RPMI8226 (cell line): ENCODE data around the gene CEP131.
"Not testable (repeated sequence)": the region's sequence is repeated elsewhere in the genome, so short reads cannot be mapped to it uniquely, and the experiment has no call there.

ENCODE experiments used
- DNase-seq: peaks from one replicate; pipeline ENCODE4 v3.0.0-alpha.2; 2015

The CEP131 gene

DNA sequence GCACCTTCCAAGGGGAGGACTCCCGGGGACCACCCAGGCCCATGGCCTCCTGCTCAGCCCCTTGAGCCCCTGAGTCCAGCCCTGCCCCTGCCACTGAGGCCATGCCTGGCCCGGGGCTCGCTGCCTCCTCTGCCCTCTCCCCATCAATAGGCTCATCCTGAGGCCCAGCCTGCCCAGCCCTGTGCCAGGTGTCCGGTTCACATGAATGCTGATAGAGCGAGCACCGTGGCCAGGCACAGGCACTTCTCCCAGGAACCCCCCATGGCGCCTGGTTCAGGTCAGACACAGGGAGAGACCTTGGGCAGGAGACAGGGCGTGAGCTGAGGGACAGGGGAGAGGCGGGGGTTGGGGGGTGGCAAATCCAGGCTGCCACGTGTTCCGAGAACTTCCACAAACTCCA is 60.3 kb downstream of the CEP131 start:
- DNase-seq = no peak

DNA sequence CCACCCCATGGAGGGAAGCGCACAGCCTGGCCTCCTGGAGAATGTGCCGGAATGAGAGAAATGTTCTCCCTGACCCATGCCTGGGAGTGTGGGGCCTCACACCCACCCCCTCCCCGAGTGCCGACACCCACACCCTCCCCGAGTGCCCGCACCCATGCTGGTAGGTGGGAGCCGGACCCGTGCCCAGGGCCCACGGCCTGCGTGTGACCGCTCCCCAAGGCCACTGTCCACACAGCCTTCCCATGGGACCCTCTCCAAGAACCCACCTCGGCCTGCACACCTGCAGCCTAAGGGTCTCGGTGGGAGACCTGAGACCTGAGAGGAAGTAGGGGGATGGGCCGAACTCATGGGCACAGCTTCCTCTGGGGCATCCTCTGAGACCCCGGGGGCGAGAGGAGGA is 60.8 kb downstream of the CEP131 start:
- no peak for DNase-seq

DNA sequence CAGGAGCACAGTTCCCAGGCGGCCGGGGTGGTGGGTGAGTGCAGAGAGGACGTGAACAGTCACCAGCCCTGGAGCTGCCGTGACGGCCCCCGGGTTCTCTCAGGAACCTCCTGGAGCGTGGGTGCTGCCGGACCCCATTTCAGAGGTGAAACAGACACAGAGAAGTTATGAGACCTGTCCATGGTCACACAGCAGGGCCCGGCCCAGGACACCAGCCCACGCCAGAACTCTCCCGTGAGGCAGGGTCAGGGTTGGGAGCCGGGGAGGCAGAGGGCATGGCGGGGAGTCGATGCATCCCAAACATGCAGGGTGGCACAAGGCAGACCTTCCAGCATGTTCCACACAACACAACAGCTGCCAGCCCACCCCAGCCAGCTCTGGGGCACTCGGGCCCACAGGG is 61.2 kb downstream of the CEP131 start:
- DNase-seq = no peak

DNA sequence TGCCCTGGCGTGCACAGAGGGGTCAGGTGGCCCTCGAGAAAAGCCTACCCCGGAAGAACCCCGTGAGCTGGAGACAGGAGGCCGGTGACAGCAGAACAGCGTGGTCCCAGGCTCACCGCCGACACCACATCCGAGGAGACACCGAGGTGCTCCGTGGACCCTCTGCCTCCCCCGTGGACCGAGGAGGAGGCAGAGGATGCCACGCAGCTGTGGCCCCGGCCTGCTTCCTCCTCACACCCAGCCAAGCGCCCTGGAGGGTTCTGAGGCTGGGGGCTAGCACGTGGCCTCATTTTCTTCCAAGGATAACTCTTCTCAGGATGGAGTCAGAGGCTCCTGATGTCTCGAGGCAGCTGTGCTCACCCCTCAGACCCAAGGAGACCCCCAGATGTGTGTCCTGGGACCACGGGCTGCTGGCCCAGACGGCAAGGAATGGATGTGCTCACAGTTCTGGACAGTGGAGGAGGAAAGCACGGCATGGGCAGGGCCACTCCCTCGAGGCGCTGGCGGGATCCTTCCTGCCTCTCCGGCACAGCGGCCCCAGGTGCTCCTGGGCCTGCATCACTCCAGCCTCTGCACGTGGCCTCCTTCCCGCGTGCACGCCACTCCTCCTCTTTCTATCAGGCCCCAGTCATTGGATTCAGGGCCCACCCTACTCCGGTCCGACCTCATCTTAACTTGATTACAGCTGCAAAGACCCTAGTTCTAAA is 61.9 kb downstream of the CEP131 start:
- DNase-seq = no peak

- DNase-seq = no peak
Observed at GRCh38 chr17:81160306-81160705, 62.5 kb downstream of the CEP131 start.

DNA sequence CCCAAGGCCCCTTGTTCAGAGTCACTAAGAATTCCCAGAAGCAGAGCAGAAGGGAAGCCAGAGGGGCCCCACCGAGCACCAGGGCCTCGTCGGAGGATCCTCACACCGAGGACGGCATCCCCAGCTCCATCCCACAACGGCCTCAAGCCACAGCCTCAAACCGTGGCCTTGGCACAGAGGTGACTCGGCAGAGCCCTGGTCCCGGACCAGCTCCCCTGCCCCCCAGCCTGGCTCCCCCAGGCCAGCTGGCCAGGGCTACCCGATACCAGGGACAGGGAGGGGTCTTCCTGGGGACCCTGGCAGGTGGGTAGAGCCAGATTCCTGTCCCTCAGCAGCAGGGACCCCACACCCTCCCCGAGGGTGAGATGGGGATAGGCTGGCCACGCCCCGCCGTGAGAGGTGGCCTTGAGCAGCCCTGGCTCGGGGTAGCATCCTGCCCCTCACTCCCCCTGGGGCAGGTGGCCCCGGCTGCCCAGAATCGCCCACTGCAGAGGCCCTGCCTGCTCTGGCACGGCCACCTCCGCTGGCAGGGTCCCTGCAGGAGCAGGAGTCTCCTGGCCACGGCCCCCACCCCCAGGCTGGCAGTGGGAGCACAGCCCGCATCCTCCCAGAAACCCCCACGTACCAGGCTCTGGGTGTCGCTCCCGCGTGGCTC is 63.0 kb downstream of the CEP131 start:
- no peak for DNase-seq

DNA sequence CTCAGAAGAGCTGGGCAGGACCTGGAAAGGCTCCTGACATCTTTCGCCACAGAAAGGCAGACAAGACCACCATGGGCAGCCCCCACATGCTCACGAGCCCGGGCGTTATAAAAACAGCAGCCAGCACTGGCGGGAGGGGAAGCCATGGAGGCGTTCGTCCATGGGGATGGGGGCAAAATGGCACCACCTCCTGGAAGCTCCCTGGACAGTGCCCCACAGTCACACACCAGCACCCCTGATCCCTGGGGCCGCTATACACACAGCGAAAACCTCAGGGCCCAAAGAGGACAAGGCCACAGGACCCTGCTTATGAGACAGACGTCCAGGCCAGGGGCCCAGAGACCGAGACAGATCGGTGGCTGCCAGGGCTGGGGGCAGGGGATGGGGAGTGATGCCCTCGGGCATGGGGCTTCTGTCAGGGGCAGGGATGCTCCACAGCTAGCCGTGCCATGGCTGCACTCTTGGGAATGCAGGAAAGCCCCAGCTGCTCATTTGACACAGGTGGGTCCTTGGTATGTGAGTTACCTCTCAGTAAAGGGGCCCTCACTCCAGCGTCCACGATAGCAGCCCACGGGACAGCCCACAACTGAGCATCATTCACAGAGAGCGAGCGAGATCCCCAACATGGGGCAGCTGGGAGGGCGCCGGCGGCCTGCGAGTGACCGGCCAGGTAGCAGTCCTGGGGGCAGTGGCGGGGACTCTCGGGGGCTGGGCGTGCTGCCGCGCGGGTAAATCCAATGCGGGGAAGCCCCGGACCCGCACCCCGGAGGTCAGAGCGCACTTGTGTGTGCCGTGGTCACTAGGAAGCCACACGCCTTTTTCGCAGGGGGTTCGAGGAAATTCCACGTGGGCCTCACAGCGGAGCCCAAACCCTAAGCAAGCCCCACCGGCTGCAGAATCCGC is 63.8 kb downstream of the CEP131 start:
- DNase-seq = no peak

DNA sequence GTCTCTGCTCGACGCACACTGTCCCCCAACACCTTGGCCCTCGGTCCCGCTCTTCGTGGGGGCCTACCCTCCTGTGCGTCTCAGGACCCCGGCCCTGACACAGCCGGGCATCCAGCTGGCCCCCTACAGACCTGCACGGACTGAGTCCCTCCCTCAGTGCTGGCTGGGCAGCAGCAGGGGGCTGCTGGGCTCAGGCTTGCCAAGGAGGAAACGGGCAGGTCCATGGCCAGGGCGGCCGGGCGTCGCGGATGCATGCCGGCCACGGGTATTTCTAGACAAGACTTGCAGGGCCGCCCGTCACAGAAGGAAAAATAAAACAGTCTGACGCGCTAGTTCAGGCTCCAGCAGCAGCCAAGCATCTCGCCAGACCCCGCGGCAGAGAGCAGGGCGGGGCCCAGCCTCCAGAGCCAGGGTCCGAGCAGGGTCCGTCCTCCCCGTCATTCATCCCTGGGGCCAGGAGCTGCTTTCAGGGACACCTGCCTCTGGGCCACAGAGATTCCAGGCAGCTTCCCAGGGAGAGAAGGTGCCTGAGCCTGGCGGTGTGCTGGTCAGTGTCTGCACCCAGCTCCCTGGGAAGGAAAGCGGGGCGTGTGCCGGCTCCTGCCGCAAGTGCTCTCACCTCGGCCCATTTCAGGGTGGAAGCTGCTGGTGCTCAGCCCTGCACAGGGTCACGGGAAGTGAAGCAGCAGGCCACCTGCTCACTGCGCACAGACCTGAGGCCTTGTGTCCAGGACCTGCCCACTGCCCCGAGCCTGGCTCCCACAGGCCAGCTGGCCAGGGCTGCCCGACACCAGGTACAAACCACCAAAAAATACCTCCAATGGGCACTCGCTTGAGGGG is 64.7 kb downstream of the CEP131 start:
- no peak for DNase-seq

- no peak for DNase-seq
Observed at GRCh38 chr17:81156866-81157805, 65.6 kb downstream of the CEP131 start.

DNA sequence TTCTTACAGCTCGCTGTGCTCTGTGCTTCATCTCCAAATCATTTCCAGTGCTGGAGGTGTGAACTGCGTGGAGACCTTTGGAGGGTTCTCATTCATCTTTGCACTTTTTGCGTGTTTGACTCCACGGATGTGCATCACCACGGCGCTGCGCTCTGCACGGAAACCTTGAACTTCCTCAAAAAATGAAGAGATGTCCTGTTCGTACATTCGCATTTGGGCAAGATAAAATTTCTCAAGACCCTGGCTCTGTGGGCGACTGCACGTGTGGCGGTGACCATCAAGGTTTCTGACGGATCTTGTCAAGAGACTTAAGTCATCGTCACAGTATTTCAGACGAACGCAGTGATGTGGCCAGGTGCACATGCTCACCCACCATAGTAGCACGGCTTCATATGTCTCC is 67.8 kb downstream of the CEP131 start:
- no peak for DNase-seq

DNA sequence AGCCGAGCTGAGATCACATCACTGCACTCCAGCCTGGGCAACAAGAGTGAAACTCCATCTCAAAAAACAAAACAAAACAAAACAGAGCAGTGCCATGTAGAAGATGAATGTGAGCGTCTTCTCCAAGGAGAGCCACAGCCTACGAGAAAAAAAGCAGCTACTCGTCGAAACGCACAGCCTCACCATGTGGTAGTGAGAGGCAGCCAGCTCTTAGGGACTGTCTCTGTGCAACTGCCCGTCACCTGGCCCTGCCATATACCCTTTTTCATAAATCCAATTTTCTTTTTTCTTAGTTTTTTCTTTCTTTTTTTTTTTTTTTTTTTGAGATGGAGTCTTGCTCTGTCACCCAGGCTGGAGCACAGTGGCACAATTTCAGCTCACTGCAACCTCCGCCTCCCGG is 68.7 kb downstream of the CEP131 start:
- not testable (repeated sequence) for DNase-seq

GRCh38 chr17:81153340-81153803 is 69.4 kb downstream of the CEP131 start:
- DNase-seq = peak; percentile 60

- peak; percentile 58 for DNase-seq
Observed at GRCh38 chr17:81152288-81152828, 70.4 kb downstream of the CEP131 start.

- no peak for DNase-seq
Observed at GRCh38 chr17:81151278-81151677, 71.5 kb downstream of the CEP131 start.

DNA sequence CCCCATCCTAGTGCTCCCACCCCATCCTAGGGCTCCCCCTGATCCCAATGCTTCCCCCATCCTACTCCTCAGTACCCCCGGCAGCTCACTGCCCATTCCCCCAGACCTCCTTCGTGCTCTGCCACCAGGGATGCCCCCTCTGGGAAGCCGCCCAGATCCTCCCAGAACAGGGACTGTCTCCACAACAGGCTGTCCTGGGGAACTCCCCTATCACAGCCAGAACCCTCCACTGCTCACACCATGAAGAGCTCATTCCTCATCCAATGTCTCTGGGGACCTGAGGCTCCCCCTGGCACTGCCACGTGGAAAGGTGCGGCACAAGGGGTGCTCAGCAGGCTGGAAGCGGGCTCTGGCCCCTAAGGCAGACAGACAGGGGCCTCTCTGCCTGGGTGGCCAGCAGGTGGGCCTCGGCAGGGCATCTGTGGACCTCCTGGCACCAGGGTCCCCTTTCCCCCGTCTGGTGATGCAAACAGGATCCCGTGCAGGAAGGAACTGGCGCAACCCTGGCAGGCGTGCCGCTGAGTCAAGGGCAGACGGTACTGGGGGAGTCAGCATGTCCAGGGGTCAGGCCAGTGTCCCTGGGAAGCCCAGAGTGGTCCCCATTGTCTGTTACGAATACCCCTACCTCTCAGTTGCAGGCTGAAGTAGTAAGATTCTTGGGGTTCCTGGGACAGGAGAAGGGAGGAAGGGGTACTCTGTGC is 72.2 kb downstream of the CEP131 start:
- no peak for DNase-seq

GRCh38 chr17:81148986-81149533 is 73.7 kb downstream of the CEP131 start:
- DNase-seq = no peak

- no peak for DNase-seq
Observed at GRCh38 chr17:81148571-81148970, 74.2 kb downstream of the CEP131 start.

GRCh38 chr17:81147701-81148100 is 75.1 kb downstream of the CEP131 start:
- DNase-seq = no peak

DNA sequence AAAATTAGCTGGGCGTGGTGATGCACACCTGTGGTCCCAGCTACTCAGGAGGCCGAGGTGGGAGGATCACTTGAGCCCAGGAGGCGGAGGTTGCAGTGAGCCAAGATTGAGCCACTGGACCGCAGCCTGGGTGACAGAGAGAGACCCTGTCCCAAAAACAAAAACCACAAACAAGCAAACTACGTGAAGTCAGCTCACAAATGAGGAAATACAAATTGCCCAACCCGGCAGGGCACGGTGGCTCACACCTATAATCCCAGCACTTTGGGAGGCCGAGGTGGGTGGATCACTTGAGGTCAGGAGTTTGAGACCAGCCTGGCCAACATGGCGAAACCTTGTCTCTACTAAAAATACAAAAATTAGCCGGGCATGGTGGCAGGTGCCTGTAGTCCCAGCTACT is 76.6 kb downstream of the CEP131 start:
- not testable (repeated sequence) for DNase-seq

DNA sequence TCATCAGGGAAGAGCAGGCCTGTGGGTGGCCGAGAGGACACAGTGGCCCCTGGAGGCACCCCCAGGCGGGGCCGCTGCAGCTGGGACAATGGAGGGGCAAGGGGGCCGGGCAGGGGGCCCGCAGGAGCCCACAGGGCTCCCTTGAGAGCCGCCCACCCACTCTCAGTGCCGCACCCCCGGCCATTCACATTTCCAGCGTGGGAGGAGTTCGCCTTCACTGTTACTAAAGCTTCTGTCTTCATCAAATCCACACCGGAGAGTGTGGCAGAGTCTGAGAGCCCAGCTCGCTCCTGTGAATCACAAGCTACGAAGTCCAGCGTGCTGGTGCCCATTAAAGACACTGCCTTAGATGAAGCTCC is 78.4 kb downstream of the CEP131 start:
- no peak for DNase-seq
